ENCODE measurements around the gene LIN9. TPM values are rescaled to one million over a fixed set of nuclear protein-coding genes. Genes with fewer than 3 reads are reported as not detected.

LIN9 gene
- total RNA-seq, 4 donors from 2014 or later, result 1.9 to 3.3 (median 2.6) TPM

DNA sequence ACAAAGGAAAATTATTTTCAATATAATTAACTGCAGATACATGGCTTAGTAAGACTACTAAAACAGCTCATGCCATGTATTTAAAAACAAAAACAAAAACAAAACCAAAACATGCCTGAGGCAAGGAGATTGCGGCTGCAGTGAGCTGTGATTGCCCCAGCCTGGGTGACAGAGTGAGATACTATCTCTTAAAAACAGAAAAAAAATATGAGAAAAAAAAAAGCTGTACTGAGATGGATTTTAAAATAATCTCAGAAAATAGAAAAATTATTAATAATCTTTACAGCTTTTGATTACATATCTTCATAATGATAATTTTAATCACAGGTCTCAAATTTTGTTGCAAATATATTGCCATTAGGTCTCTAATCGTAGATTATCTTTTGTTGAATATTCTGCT, 24.0 kb upstream of the LIN9 start:
- intact Hi-C loops (cut with DNase I), result no loop called here
- no peak overlapping the region for H3K4me3 ChIP-seq (replicated peaks in 1 of 3)
- H3K27ac ChIP-seq, result no peak overlapping the region
- H3K27me3 ChIP-seq, result no peaks in the 10 kb centered on the region
- WGBS, 2 donors, result 63 to 74% methylated on average over 2 of the region's 2 CpGs
- no peak for TF ChIP-seq POLR2A (IDR thresholded peaks at IDR 0.05)
- TF ChIP-seq, protein P1, sequence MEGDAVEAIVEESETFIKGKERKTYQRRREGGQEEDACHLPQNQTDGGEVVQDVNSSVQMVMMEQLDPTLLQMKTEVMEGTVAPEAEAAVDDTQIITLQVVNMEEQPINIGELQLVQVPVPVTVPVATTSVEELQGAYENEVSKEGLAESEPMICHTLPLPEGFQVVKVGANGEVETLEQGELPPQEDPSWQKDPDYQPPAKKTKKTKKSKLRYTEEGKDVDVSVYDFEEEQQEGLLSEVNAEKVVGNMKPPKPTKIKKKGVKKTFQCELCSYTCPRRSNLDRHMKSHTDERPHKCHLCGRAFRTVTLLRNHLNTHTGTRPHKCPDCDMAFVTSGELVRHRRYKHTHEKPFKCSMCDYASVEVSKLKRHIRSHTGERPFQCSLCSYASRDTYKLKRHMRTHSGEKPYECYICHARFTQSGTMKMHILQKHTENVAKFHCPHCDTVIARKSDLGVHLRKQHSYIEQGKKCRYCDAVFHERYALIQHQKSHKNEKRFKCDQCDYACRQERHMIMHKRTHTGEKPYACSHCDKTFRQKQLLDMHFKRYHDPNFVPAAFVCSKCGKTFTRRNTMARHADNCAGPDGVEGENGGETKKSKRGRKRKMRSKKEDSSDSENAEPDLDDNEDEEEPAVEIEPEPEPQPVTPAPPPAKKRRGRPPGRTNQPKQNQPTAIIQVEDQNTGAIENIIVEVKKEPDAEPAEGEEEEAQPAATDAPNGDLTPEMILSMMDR (IDR thresholded peaks at IDR 0.05), result no peak
- DNase-seq, result no peak
- no peaks in the 10 kb centered on the region for H3K36me3 ChIP-seq
- no peaks in the 10 kb centered on the region for H3K9me3 ChIP-seq
- no peaks in the 10 kb centered on the region for H3K4me1 ChIP-seq

- Histone ChIP-seq H3K4me3 (replicated peaks in 1 of 3) (no peak overlapping the region), H3K27ac (no peak overlapping the region), H3K36me3 (no peaks in the 10 kb centered on the region), H3K9me3 (no peaks in the 10 kb centered on the region), H3K27me3 (no peaks in the 10 kb centered on the region), H3K4me1 (no peaks in the 10 kb centered on the region)
- no peak for DNase-seq
- WGBS, 2 donors, result 93 to 95% methylated on average over 3 of the region's 3 CpGs
- TF ChIP-seq POLR2A (IDR thresholded peaks at IDR 0.05), result no peak
- TF ChIP-seq, protein P1 (IDR thresholded peaks at IDR 0.05), result no peak
- intact Hi-C loops (cut with DNase I), result no loop called here
Measured at GRCh38 chr1:226329237-226329636, 20.3 kb upstream of the LIN9 start.

DNA sequence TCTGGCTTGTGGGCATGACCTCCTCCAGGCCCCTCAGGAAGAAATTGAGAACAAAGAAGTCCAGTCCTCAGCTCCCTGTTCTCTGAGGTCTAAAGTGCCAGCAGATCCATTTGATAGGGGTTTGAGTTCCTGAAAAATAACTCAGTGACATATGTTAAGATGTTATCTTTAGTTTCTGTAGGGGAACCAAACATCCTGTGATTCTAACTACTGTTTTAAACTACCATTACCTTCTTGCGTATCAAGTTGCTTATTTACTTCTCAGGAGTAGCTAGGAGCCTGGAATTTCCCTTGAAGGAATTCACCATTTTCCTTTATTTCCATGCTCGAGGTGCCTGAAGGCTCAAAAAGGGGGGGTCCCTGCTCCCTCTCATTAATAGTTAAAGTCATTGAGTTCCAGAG, 18.8 kb upstream of the LIN9 start:
- WGBS, 2 donors, result 67 to 70% methylated on average over 2 of the region's 2 CpGs
- no peaks in the 10 kb centered on the region for H3K27me3 ChIP-seq
- intact Hi-C loops (cut with DNase I), result no loop called here

DNA sequence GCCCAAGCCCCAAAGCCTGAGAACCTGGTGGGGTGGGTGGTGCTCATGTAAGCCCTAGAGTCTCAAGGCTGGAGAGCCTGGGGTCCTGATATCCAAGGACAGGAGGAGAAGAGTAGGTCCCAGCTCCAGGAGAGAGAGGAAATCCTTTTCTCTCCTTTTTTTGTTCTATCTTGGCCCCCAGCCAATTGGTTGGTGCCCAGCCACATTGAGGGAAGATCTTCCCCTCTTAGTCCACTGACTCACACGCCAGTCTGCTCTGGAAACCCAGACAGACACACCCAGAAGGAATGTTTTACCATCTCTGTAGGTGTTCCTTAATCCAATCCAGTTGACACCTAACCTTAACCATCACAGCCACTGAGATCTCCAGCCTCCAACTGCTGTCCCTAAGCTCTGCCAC, 16.2 kb upstream of the LIN9 start:
- WGBS, 2 donors, result 63 to 74% methylated on average over 1 of the region's 1 CpG
- no peak for TF ChIP-seq POLR2A (IDR thresholded peaks at IDR 0.05)
- TF ChIP-seq, protein P1 (IDR thresholded peaks at IDR 0.05), result no peak
- H3K27ac ChIP-seq, result no peak overlapping the region
- DNase-seq, result no peak
- no peaks in the 10 kb centered on the region for H3K27me3 ChIP-seq
- H3K4me1 ChIP-seq, result no peaks in the 10 kb centered on the region
- H3K36me3 ChIP-seq, result no peaks in the 10 kb centered on the region
- no peak overlapping the region for H3K4me3 ChIP-seq (replicated peaks in 1 of 3)
- H3K9me3 ChIP-seq, result no peaks in the 10 kb centered on the region
- intact Hi-C loops (cut with DNase I), result no loop called here

More for the DNA sequence above, 18.8 kb upstream of the LIN9 start:
- Histone ChIP-seq H3K4me3 (replicated peaks in 1 of 3) (no peak overlapping the region), H3K4me1 (no peaks in the 10 kb centered on the region), H3K9me3 (no peaks in the 10 kb centered on the region), H3K27ac (no peak overlapping the region), H3K36me3 (no peaks in the 10 kb centered on the region)
- no peak for DNase-seq
- TF ChIP-seq, protein P1 (IDR thresholded peaks at IDR 0.05), result no peak
- TF ChIP-seq POLR2A (IDR thresholded peaks at IDR 0.05), result no peak

- Histone ChIP-seq H3K36me3 (no peaks in the 10 kb centered on the region), H3K4me3 (replicated peaks in 1 of 3) (no peak overlapping the region), H3K27me3 (no peaks in the 10 kb centered on the region), H3K27ac (no peak overlapping the region), H3K9me3 (no peaks in the 10 kb centered on the region), H3K4me1 (no peaks in the 10 kb centered on the region)
- DNase-seq, result no peak
- TF ChIP-seq POLR2A (IDR thresholded peaks at IDR 0.05), result no peak
- TF ChIP-seq, protein P1 (IDR thresholded peaks at IDR 0.05), result no peak
- intact Hi-C loops (cut with DNase I), result no loop called here
Measured at GRCh38 chr1:226324479-226324878, 15.5 kb upstream of the LIN9 start.

All from thyroid gland (tissue), 4 donors.